HG02623 (cell line): Measurements from ENCODE around the gene TAS1R3.

Experiments
- ATAC-seq: cut with Tn5 transposase; IDR thresholded peaks from one replicate; pipeline ENCODE4 v1.9.1; 2021; ENCODE audit warnings: moderate library complexity; ENCODE audit not compliant: unreplicated experiment

TAS1R3 gene

GRCh38 chr1:1294250-1294890, 36.7 kb upstream of the TAS1R3 start:
- ATAC-seq = no peak

GRCh38 chr1:1295154-1295923, 35.7 kb upstream of the TAS1R3 start:
- no peak for ATAC-seq

- no peak for ATAC-seq
Measured at GRCh38 chr1:1296070-1297061, 34.7 kb upstream of the TAS1R3 start.

DNA sequence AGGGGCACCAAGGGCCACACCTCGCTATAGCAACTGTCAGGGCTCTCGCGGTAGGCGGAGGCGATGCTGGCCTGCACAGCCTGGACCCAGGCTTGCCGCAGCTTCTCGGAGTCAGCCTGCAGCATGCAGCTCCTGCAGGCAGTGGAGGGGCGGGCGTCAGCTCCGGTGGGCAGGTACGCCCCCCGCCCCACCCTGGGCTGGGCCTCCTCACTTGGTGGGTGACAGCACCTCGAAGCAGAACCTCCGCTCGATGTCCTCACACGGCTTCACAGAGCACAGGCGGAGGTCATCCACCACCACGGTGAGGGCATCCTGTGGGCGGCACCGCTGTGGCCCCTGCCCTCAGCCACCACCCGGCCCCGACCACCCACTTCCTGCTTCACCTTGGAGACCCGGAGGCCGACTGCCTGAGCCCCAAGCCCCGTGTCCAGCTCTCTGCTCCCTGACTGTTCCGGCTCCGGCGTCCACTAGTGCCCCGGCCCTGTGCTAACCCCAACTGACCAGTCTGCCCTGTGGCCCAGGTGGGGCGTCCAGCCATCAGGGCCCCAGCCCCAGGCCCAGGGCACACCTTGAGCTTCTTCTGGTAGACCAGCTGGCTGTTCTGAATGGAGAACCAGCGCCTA, 33.2 kb upstream of the TAS1R3 start:
- no peak for ATAC-seq

DNA sequence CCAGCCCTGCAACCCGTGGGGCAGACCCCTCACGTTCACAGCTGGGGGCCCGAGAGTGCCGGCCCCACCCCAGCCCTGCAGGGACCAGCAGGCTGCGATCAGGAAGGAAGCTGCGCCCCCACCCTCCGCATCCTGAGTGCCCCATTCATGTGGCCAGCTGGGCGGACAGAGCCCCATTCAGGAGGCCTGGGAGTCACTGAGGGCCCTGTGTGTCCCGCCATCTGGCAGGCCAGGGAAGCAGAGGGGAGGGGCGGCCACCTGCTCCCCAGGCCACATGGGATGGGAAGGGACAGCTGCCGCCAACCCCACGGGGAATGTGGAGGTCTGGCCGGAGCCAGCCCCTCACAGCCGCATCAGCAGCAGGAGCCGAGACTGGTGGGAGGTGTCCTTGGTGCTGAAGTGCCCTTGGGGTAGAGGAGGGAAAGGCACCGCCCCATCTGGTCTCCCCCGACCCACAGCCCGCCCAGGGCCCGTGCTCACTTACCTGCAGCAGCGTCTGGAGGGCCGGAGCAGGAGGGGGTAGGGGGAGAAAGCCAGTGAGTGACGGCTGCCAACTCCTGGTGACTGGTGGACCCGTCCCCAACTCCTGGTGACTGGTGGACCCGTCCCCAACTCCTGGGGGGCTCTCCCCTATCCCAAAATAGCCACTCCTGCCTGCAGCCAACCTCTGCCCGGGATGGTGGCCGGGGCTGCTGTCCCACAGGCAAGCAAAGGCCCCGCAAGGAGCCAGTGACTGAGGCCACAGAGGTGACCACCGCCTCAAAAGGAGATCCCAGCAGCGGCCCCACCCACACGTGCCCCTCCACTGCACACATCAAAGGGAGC, 32.0 kb upstream of the TAS1R3 start:
- no peak for ATAC-seq

DNA sequence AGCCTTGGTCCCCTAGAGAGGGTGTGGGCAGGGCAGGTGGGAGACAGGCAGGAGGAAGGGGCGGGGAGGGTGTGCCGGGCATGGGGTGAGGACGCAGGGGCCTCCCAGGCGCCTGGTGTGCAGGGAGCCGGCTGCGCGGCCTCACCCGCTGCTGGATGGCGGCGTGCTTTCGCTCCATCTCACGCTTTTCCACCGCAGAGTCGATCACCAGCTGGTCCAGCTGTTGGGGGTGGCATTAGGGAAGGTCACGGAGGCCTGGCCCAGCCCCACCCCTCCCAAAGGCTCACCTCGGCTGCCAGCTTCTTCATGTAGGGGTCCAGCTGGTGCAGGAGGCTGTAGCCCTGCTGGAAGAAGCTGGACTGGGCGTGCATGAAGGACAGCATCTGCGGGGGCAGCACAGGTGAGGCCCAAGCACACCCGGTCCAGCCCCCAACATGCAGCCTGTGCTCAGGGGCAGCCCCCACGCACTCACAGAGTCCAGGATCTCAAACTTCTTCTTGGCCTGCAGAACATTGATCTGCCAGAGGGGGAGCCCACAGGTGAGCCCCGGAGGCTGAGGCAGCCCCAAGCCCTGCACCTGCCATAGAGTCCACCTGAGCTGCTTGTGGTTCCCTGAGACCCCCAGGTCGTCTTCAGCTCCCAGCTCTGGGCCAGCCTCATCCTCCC, 31.3 kb upstream of the TAS1R3 start:
- ATAC-seq = no peak

DNA sequence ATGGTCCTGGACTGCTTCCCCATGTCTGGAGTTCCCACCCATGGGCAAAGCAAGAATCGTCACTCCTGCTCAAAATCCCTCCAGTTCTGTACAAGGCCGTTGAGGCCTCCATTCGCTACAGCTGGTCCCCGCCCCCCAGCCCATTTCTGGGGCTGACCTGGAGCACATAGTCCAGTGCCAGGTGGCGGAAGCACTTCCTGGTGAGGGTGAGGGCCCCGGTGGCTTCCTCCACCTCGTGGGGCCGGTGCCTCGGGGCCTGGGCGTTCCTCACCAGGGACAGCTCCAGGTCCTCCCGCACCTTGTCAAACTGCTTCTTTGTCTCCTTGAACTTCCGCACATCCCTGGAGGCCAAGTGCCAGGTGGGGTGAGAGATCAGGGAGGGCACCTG, 30.7 kb upstream of the TAS1R3 start:
- no peak for ATAC-seq

GRCh38 chr1:1302006-1302430, 29.1 kb upstream of the TAS1R3 start:
- no peak for ATAC-seq

DNA sequence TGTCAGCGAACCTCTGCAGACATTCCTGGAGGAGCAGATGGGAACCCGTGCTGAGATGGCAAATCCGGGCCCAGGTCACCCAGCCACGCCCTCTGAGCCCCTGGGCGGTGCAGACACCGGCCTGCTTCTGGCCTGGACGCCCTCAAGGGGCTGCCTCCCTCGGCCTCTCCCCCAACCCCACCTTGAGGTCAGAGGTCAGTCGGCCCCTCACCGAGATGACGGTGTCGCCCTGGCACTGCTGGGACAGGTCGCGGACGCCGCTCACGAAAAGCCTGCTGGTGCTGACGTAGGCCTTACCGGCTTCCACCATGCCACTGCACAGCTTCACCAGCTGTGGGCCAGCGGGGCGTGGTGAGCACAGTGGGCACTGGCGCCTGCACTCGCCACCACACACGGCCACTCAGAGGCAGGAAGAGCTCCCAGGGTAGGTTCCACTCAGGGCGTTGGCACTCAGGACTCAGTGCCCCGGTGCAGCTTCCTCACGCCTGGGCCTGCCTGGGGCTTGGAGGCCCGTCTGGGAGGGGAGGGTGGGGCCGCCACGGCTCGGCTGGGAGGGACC, 28.1 kb upstream of the TAS1R3 start:
- ATAC-seq = no peak

DNA sequence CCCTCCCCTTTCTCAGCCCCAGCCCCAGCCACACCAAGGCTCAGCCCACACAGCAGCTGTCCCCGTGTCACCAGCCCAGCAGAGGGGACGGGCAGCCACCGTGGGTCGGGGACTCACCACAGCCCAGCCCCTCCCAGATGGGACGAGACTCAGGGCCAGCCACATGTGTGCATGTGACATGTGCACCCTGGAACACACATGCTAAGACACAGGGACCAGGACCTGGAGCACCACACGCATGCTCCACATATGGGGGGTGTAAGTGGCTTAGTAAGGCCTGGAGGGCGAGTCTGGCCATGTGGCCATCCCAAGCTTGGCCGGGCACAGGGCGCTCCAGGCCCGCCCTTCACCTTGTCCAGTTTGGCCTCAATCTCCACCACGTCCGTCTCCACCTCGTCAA, 27.3 kb upstream of the TAS1R3 start:
- ATAC-seq = no peak

DNA sequence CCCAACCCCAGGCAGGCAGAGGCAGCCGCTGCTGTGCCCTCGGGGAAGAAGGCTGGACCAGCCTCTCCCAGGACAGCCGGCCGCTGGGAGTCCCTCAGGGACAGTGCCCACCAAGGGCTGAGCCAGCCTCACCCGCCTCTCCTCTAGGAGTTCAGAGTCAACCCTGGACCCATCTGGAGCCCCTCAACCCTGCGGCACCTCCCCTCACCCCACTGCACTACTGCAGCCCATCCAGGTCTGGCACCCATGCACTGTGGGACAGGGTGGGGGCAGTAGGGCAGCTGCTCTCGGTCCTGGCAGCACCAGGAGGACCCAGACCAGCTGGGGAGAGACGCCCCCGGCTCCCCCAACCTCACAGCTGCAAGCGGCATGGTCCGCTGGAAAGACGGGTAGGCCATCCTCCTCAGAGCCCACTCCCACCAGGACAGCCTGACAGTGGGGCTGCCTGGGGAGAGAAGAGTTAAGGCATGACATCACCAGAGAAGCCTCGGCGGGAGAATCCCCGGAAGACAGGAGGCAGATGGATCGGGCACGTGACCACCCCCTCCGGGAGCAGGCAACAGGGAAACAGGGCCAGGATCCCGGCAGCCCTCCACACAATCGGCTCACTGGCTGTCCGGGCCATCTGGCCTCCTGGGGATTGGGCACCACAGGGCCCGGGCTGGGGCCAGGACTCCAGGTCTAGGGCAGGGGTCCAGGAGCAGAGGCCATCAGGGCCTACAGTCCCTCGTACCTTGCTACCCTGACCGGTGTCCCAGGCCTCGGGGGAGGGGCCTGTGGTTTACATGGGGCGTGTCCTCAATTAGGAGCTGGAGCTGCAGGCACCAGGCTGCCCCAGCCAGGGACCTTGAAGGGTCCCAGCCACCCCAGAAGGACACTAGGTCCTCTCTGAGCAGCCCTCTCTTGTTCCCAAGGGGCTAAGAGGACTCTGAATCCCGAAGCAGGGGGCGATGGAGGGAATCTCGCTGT, 26.5 kb upstream of the TAS1R3 start:
- ATAC-seq = no peak

DNA sequence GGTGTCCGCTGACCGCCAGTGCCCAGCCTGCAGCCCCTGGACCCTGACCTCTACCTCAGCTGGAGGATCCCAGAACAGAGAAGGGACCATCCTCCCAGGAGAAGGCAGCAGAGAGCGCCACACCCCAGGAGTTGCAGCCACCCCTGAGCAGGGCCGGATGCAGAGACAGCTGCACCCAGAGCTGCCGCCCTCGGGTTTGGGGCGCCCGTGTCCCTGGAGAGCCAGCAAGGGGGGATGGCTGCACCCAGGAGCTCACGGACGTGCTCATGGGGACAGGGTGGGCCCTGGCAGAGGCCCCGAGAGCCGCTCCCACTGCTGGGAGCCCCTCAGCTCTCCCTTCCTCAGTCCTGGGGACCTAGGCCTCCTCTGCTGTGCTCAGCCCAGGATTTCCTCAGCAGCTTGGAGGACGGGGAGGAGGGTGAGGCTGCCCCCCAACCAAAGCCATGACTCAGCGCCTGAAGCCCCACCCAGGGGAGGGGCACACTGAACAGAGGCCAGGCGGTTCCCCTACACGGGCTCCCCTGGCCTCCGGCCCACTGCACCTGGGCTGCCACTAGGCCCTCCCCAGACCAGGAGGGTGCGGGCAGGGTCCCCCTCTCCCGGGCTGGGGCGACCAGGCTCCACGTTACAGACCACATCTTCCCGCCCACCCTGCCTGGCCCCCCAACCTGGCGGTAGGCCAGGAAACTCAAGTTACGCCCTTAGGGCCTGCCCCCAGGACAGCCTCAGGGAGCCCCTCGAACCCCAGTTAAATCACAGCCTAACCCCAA, 25.6 kb upstream of the TAS1R3 start:
- ATAC-seq = no peak

DNA sequence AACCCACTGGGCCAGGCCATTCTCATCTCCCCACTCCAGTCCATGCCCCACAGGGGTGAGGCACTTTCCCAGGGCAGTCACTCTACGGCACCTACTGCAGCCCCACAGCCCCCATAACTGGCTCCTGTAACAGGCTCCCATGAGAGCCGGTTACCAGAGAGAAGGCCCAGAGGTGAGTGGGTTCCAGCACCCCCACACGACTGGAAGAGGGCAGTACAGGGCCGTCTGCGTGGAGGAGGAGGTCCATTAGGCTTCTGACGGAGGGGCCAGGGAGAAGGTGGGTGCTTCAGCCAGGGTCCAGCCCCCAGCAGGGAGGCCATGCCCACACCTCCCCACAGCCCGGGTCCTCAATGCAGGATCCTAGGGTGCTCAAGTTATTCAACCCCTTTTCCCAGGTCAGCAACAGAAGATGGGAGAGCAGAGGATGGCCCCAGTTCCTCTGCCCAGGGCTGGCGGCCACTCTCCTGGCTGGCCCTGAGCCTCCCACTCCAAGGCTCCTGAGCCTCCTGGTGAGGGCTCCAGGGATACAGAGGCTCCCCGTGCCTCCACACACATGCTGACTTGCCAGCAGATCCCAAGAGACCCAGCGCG, 24.9 kb upstream of the TAS1R3 start:
- no peak for ATAC-seq

- ATAC-seq = no peak
Measured at GRCh38 chr1:1306661-1307260, 24.3 kb upstream of the TAS1R3 start.

DNA sequence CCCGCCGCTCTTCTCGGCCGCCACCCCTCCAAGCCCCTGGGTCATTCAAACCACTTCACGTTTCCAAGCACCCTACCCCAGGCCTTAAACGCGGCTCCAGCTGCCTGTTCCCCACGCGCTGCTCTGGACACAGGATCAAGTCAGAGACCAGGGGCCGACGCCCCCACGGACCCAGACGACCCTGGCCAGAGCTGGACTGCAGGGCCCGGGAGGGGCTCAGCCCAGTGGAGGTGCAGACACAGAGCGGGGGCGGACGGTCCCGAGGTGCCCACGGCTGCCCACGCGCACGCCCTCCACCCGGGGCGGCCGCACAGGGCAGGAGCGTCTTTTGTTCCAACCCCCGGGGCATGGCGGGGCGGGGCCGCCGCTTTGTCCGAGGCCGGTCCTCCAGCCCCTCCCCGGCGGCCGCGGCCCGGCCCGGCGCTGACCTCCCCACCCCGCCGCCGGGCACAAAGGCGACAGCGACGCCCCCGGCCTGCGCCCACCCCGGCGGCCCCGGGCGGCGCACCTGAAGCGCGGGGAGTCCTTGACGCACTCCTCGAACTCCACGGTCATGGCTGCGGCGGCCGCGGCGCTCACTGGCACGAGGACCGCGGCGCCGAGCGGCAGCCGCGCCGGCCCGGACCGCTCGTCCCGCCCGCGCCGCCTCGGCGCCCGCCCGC, 23.7 kb upstream of the TAS1R3 start:
- peak; percentile 14 for ATAC-seq
